Ascending aorta (tissue), 2 donors: ENCODE results near the gene EXOC3. TPM values are rescaled to one million over a fixed set of nuclear protein-coding genes. Genes with fewer than 3 reads are reported as not detected.
"Not testable (repeated sequence)": the region's sequence is repeated elsewhere in the genome, so short reads cannot be mapped to it uniquely, and the experiment has no call there.

Source experiments
- DNase-seq, 2 donors: peaks; one replicate each; pipeline ENCODE4 v3.0.0-alpha.2; 2019; ENCODE audit warnings: low spot score in 2 of 2
- H3K27ac ChIP-seq, 2 donors: fragments of 200-600 bp; sonication (generic); one replicate each; pipeline ENCODE4 v1.5.1; 2016 to 2017; ENCODE audit warnings: mild to moderate bottlenecking in 1 of 2
- H3K27me3 ChIP-seq: fragments of 200-600 bp; sonication (generic); one replicate; pipeline ENCODE4 v1.5.1; 2017
- H3K36me3 ChIP-seq, 2 donors: fragments of 200-600 bp; sonication (generic); one replicate each; pipeline ENCODE4 v1.5.1; 2016
- H3K4me1 ChIP-seq, 2 donors: fragments of 200-600 bp; sonication (generic); one replicate each; pipeline ENCODE4 v1.5.1; 2016 to 2017; ENCODE audit warnings: mild to moderate bottlenecking in 1 of 2
- H3K4me3 ChIP-seq, 2 donors: fragments of 200-600 bp; sonication (generic); one replicate each; pipeline ENCODE4 v1.5.1; 2016 to 2017; ENCODE audit warnings: mild to moderate bottlenecking in 1 of 2
- H3K9me3 ChIP-seq, 2 donors: fragments of 200-600 bp; sonication (generic); one replicate each; pipeline ENCODE4 v1.5.1; 2016
- intact Hi-C: fragments of 100-400 bp; cut with DNase I; formaldehyde crosslinking; loops from one replicate; pipeline ENCODE4 v1.15.1; 2023
- total RNA-seq: library from RNA; depleted of rRNA; stranded (reverse); fragments of >200 nt; gene quantifications from one replicate; pipeline ENCODE4 v1.1.0, GENCODE V29; 2016
- TF ChIP-seq, protein P1 (sequence below), 3 experiments: fragments of 200-600 bp in 2 of 3; fragments of 450-650 bp in 1 of 3; sonication (generic) in 2 of 3; IDR thresholded peaks; one replicate each; pipeline ENCODE4 v1.5.1; 2016 to 2019; ENCODE audit warnings: antibody characterized with exemption in 3 of 3, mild to moderate bottlenecking in 1 of 3, moderate library complexity in 1 of 3

Gene EXOC3
- total RNA-seq, 1 donor from 2014 or later, result 56.7 TPM

GRCh38 chr5:401146-402034, 41.6 kb upstream of the EXOC3 start:
- no peak overlapping the region for H3K4me3 ChIP-seq
- TF ChIP-seq, protein P1, sequence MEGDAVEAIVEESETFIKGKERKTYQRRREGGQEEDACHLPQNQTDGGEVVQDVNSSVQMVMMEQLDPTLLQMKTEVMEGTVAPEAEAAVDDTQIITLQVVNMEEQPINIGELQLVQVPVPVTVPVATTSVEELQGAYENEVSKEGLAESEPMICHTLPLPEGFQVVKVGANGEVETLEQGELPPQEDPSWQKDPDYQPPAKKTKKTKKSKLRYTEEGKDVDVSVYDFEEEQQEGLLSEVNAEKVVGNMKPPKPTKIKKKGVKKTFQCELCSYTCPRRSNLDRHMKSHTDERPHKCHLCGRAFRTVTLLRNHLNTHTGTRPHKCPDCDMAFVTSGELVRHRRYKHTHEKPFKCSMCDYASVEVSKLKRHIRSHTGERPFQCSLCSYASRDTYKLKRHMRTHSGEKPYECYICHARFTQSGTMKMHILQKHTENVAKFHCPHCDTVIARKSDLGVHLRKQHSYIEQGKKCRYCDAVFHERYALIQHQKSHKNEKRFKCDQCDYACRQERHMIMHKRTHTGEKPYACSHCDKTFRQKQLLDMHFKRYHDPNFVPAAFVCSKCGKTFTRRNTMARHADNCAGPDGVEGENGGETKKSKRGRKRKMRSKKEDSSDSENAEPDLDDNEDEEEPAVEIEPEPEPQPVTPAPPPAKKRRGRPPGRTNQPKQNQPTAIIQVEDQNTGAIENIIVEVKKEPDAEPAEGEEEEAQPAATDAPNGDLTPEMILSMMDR (IDR thresholded peaks at IDR 0.05), result no peak
- no peaks in the 10 kb centered on the region for H3K27me3 ChIP-seq
- H3K36me3 ChIP-seq, result no peaks in the 10 kb centered on the region
- DNase-seq, result no peak
- intact Hi-C loops, result no loop called here
- H3K27ac ChIP-seq, result peak overlapping the region in 1 of 2 donors; percentile 66
- no peaks in the 10 kb centered on the region for H3K9me3 ChIP-seq
- peaks cover 3 to 4% of the 10 kb centered on the region in 2 donors for H3K4me1 ChIP-seq

GRCh38 chr5:402219-402614, 40.8 kb upstream of the EXOC3 start:
- DNase-seq, intact Hi-C loops: not testable (repeated sequence)

DNA sequence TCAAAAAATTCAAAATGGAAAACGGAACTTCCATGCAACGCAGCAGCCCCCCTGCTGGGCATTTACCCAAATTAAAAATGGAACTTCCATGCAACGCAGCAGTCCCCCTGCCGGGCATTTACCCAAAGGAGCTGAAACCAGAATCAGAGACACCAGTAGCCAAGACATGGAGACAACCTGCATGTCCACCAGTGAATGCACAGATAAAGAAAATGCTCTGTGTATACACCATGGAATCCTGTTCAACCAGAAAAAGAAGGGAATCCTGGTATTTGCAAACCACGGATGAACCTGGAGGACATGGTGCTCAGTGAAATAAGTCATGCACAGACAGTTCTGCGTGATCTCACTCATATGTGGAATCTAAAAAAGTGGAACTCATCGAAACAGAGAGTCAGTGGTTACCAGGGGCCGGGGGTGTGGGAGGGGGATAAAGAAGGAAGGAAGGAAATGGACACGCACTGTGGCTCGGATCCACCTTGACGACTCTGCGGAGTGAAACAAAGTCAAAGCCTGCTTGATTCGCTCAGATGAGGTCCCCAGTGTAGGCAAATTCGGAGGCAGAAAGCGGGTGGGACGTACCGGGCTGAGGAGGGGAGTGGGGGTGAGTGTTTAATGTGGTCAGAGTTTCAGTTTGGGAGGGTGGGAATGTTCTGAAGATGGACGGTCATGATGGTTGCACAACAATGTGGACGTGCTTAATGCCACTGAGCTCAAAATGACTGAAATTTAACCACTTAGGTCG, 40.2 kb upstream of the EXOC3 start:
- no peak overlapping the region for H3K4me3 ChIP-seq
- no peaks in the 10 kb centered on the region for H3K27me3 ChIP-seq
- intact Hi-C loops, result no loop called here
- TF ChIP-seq, protein P1 (IDR thresholded peaks at IDR 0.05), result no peak
- no peak for DNase-seq
- peaks cover 3 to 4% of the 10 kb centered on the region in 2 donors for H3K4me1 ChIP-seq
- H3K27ac ChIP-seq, result no peak overlapping the region
- H3K36me3 ChIP-seq, result no peaks in the 10 kb centered on the region
- no peaks in the 10 kb centered on the region for H3K9me3 ChIP-seq

More at GRCh38 chr5:402219-402614, 40.8 kb upstream of the EXOC3 start:
- H3K27me3 ChIP-seq, H3K4me3 ChIP-seq, H3K4me1 ChIP-seq, H3K27ac ChIP-seq, H3K9me3 ChIP-seq, H3K36me3 ChIP-seq: not testable (repeated sequence)

DNA sequence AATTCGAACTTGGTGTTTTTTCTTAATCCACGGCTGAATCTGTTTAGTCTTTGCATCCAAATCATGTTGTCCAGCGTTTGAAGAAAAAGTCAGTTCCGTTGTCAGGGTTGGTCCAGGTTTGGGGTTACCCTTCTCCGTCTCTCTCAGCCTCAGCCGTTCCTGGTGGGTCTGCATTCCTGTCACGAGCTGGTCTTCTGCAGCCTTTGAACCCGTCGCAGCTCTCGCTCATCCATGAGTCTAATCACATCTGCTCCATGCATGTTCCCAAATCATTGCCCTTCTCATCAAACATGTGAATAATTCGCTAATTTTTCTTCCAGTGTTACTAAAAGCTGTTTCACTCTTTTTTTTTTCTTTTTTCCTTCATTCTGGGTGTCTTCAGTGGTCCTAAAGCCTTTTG, 39.0 kb upstream of the EXOC3 start:
- TF ChIP-seq, protein P1 (IDR thresholded peaks at IDR 0.05), result no peak
- H3K36me3 ChIP-seq, result no peaks in the 10 kb centered on the region
- H3K27me3 ChIP-seq, result no peaks in the 10 kb centered on the region
- peaks cover 3 to 4% of the 10 kb centered on the region in 2 donors for H3K4me1 ChIP-seq
- H3K9me3 ChIP-seq, result no peaks in the 10 kb centered on the region
- no peak overlapping the region for H3K27ac ChIP-seq
- intact Hi-C loops, result no loop called here
- no peak overlapping the region for H3K4me3 ChIP-seq
- DNase-seq, result no peak

- H3K4me1 ChIP-seq, result peaks cover 0 to 4% of the 10 kb centered on the region in 2 donors
- no peaks in the 10 kb centered on the region for H3K27me3 ChIP-seq
- intact Hi-C loops, result no loop called here
- no peak for DNase-seq
- no peak overlapping the region for H3K4me3 ChIP-seq
- H3K36me3 ChIP-seq, result no peaks in the 10 kb centered on the region
- no peaks in the 10 kb centered on the region for H3K9me3 ChIP-seq
- TF ChIP-seq, protein P1 (IDR thresholded peaks at IDR 0.05), result no peak
- H3K27ac ChIP-seq, result no peak overlapping the region
Measured at GRCh38 chr5:404666-405241, 38.2 kb upstream of the EXOC3 start.
